OCI-LY3 (cell line): ENCODE results near the gene WASHC4.

Experiments
- H2AFZ ChIP-seq: fragments of 200-600, 300-600 bp; shearing (Covaris generic); 2 replicates; pipeline ENCODE4 v1.6.0; 2014; ENCODE audit warnings: antibody characterized with exemption, low read depth, low read length
- H3K27ac ChIP-seq: fragments of 200-600, 300-600 bp; sonication (generic); 2 replicates; pipeline ENCODE4 v1.5.1; 2014; ENCODE audit warnings: mild to moderate bottlenecking, low read length, moderate library complexity, mixed read lengths
- H3K27me3 ChIP-seq: fragments of 200-600, 300-600 bp; sonication (generic); 2 replicates; pipeline ENCODE4 v1.6.1; 2014; ENCODE audit warnings: low read depth, low read length, mixed read lengths
- H3K36me3 ChIP-seq: fragments of 200-600, 300-600 bp; sonication (generic); replicated peaks from 2 replicates; pipeline ENCODE3; 2014; ENCODE audit warnings: low read depth, low read length, mixed read lengths
- H3K4me1 ChIP-seq: fragments of 300-600, 200-600 bp; sonication (generic); 2 replicates; pipeline ENCODE4 v1.6.1; 2014; ENCODE audit warnings: low read length, mixed read lengths
- H3K4me2 ChIP-seq: fragments of 200-600, 300-600 bp; sonication (generic); 2 replicates; pipeline ENCODE4 v1.6.1; 2014; ENCODE audit warnings: low read length, mixed read lengths
- H3K4me3 ChIP-seq: fragments of 300-600, 200-600 bp; sonication (generic); 2 replicates; pipeline ENCODE4 v1.5.1; 2014; ENCODE audit warnings: antibody characterized with exemption, mild to moderate bottlenecking, low read length, moderate library complexity
- H3K79me2 ChIP-seq: fragments of 300-600, 200-600 bp; shearing (Covaris generic); 2 replicates; pipeline ENCODE4 v1.6.1; 2014; ENCODE audit warnings: mild to moderate bottlenecking, low read length, mixed read lengths
- H3K9ac ChIP-seq: fragments of 300-600, 200-600 bp; shearing (Covaris generic); 2 replicates; pipeline ENCODE4 v1.6.0; 2014; ENCODE audit warnings: mild to moderate bottlenecking, low read length, moderate library complexity
- H3K9me3 ChIP-seq: fragments of 200-600, 300-600 bp; shearing (Covaris generic); 2 replicates; pipeline ENCODE4 v1.6.1; 2014; ENCODE audit warnings: low read length, mixed read lengths; ENCODE audit not compliant: insufficient read depth
- H4K20me1 ChIP-seq: fragments of 200-600, 300-600 bp; sonication (generic); 2 replicates; pipeline ENCODE4 v1.6.1; 2016; ENCODE audit warnings: low read length, mixed read lengths; ENCODE audit not compliant: insufficient read depth
- EZH2phosphoT487 ChIP-seq: fragments of 200-600 bp; shearing (Covaris generic); IDR thresholded peaks from 2 replicates; pipeline ENCODE4 v1.6.1; 2018; ENCODE audit warnings: antibody characterized with exemption, mixed run types, low read depth
- TF ChIP-seq, protein P1 (sequence below): fragments of 200-600, 300-600 bp; sonication (generic); IDR thresholded peaks from 2 replicates; pipeline ENCODE4 v1.5.1; 2014; ENCODE audit warnings: antibody characterized with exemption, low read length, low read depth

Gene WASHC4

GRCh38 chr12:105202202-105202601, 94.7 kb downstream of the WASHC4 start:
- no peak overlapping the region for H3K4me3 ChIP-seq
- H3K36me3 ChIP-seq: peaks cover 12% of the 10 kb centered on the region
- H3K79me2 ChIP-seq: no peaks in the 10 kb centered on the region

DNA sequence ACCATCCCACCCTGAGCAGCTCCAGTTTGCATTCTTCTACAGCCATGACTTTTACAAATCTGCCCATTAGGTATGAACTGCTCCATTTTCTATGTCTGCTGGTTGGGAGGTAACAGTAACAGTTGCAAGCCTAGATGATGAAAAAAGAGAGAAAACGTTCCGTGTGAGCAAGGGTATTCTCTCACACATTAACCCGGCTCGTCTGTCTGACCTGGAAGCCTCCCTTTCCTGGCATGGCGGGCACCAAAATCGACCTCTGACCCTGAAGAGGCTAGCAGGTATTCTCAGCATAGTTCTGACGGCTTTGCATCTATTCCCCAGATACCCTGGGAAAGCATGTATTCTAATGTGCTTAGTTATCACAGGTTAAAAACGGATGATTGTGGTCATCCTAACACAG, 96.6 kb downstream of the WASHC4 start:
- Histone ChIP-seq H3K4me2 (no peak overlapping the region), H3K36me3 (peaks cover 3% of the 10 kb centered on the region), H3K4me3 (no peak overlapping the region), H3K9me3 (no peaks in the 10 kb centered on the region), H3K4me1 (no peaks in the 10 kb centered on the region), H3K27ac (no peak overlapping the region), H3K27me3 (no peaks in the 10 kb centered on the region), H3K79me2 (no peaks in the 10 kb centered on the region), H3K9ac (no peak overlapping the region), H2AFZ (no peak overlapping the region), H4K20me1 (no peaks in the 10 kb centered on the region)
- no peak for TF ChIP-seq EZH2phosphoT487
- TF ChIP-seq, protein P1, sequence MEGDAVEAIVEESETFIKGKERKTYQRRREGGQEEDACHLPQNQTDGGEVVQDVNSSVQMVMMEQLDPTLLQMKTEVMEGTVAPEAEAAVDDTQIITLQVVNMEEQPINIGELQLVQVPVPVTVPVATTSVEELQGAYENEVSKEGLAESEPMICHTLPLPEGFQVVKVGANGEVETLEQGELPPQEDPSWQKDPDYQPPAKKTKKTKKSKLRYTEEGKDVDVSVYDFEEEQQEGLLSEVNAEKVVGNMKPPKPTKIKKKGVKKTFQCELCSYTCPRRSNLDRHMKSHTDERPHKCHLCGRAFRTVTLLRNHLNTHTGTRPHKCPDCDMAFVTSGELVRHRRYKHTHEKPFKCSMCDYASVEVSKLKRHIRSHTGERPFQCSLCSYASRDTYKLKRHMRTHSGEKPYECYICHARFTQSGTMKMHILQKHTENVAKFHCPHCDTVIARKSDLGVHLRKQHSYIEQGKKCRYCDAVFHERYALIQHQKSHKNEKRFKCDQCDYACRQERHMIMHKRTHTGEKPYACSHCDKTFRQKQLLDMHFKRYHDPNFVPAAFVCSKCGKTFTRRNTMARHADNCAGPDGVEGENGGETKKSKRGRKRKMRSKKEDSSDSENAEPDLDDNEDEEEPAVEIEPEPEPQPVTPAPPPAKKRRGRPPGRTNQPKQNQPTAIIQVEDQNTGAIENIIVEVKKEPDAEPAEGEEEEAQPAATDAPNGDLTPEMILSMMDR: no peak

More at GRCh38 chr12:105202202-105202601, 94.7 kb downstream of the WASHC4 start:
- TF ChIP-seq, protein P1: no peak
- TF ChIP-seq EZH2phosphoT487: no peak
- no peaks in the 10 kb centered on the region for H3K9me3 ChIP-seq
- H3K9ac ChIP-seq: no peak overlapping the region
- no peak overlapping the region for H2AFZ ChIP-seq
- no peaks in the 10 kb centered on the region for H3K27me3 ChIP-seq
- no peaks in the 10 kb centered on the region for H3K4me1 ChIP-seq
- no peak overlapping the region for H3K27ac ChIP-seq
- H3K4me2 ChIP-seq: no peak overlapping the region
- no peaks in the 10 kb centered on the region for H4K20me1 ChIP-seq

DNA sequence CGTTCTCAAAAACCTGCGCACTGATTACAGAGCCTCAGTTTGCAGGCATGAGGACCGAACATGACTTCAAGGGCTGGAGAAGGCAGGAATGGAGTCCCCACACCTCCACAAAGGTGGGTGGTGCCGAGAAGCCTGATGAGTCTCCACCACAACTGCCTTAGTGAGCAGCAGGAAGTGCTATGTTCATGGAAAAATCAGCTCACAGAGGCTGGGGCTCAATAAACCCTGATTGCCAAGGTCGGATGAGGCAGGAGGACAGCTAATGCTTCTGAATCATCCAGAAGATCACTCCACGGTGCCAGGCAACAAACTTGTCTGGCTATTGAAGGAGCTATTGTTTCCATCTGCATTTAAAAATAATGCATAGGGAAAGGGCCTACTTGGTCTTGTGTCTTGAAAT, 97.4 kb downstream of the WASHC4 start:
- Histone ChIP-seq H4K20me1 (no peaks in the 10 kb centered on the region), H2AFZ (no peak overlapping the region), H3K4me3 (no peak overlapping the region), H3K79me2 (no peaks in the 10 kb centered on the region), H3K9me3 (no peaks in the 10 kb centered on the region), H3K4me1 (no peaks in the 10 kb centered on the region), H3K9ac (no peak overlapping the region), H3K27ac (no peak overlapping the region), H3K4me2 (no peak overlapping the region), H3K36me3 (peaks cover 3% of the 10 kb centered on the region), H3K27me3 (no peaks in the 10 kb centered on the region)
- no peak for TF ChIP-seq EZH2phosphoT487
- TF ChIP-seq, protein P1: no peak

GRCh38 chr12:105205322-105206048, 98.0 kb downstream of the WASHC4 start:
- TF ChIP-seq, protein P1: no peak
- TF ChIP-seq EZH2phosphoT487: no peak
- peaks cover 1% of the 10 kb centered on the region for H3K36me3 ChIP-seq
- H3K9ac ChIP-seq: no peak overlapping the region
- H3K27me3 ChIP-seq: no peaks in the 10 kb centered on the region
- no peak overlapping the region for H3K4me2 ChIP-seq
- no peak overlapping the region for H2AFZ ChIP-seq
- H3K79me2 ChIP-seq: no peaks in the 10 kb centered on the region
- no peak overlapping the region for H3K27ac ChIP-seq
- no peaks in the 10 kb centered on the region for H3K4me1 ChIP-seq
- no peak overlapping the region for H3K4me3 ChIP-seq
- no peaks in the 10 kb centered on the region for H3K9me3 ChIP-seq
- no peaks in the 10 kb centered on the region for H4K20me1 ChIP-seq
